Heart left ventricle (tissue), 13 donors: ENCODE results near the gene GSDME.

Experiments
- POLR2A ChIP-seq, 2 donors: fragments of 450-650 bp; IDR thresholded peaks; one replicate each; pipeline ENCODE4 v1.6.1; 2017; ENCODE audit warnings: antibody characterized with exemption in 2 of 2, mild to moderate bottlenecking in 2 of 2, moderate library complexity in 2 of 2
- TF ChIP-seq, protein P1 (sequence below), 12 donors: fragments of 200-600 bp; sonication (generic) in 4 of 12; IDR thresholded peaks; one replicate each; pipeline versions ENCODE4 v1.5.0 to v1.8.0; 2018 to 2022; ENCODE audit warnings: antibody characterized with exemption in 12 of 12, mild to moderate bottlenecking in 5 of 12
- donor health status: ischemic (EF 13 %, LVEDD 7.1; RV severe dilation, severe dysfunction).
- donor health status: DM: no; HTN: yes; CAD: no.
- donor health status: DM: no; HTN: no; CAD: no.
- donor health status: ischemic (EF 25% LVEDD 6.9; RV normal size, moderate dysfunction).
- donor health status: ischemic (EF 25% LVEDD 5.7; RV mildly dilated, moderate dysfunction).
- donor health status: ischemic (EF 35%, LVEDD 5.7; RV mildly dilated, moderate dysfunction).
- donor health status: nonischemic (EF 11% LVEDD 7.7; RV severe dilation, severe dysfunction).
- donor health status: DM: yes; HTN: yes; CAD: no.
- donor health status: PGD.
- donor health status: ischemic (EF 29% LVEDD 5.4; RV normal size, mild dysfunction).
- donor health status: nonischemic (EF 23%, LVEDD 6.1; RV moderate dilation, normal function).

DNA sequence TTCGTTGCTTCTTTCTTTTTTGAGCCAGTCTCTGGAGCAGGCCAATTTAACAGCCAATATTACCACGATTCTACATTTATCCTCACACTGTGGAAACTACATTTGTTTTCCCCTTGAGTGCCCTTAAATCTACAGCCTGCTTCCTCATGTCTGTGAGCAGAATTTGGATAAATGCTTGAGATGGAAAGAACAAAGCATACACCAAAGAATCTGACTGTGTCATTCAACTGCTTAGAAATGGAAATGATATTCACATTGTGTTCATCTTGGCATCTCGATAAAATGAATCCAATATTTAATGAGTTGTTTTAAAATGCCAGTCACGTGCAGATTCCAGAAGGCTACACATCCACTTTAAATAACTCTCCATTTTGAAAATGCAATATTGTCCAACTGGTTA is 41.0 kb upstream of the GSDME start:
- TF ChIP-seq, protein P1, sequence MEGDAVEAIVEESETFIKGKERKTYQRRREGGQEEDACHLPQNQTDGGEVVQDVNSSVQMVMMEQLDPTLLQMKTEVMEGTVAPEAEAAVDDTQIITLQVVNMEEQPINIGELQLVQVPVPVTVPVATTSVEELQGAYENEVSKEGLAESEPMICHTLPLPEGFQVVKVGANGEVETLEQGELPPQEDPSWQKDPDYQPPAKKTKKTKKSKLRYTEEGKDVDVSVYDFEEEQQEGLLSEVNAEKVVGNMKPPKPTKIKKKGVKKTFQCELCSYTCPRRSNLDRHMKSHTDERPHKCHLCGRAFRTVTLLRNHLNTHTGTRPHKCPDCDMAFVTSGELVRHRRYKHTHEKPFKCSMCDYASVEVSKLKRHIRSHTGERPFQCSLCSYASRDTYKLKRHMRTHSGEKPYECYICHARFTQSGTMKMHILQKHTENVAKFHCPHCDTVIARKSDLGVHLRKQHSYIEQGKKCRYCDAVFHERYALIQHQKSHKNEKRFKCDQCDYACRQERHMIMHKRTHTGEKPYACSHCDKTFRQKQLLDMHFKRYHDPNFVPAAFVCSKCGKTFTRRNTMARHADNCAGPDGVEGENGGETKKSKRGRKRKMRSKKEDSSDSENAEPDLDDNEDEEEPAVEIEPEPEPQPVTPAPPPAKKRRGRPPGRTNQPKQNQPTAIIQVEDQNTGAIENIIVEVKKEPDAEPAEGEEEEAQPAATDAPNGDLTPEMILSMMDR (IDR thresholded peaks at IDR 0.05), result no peak
- no peak for TF ChIP-seq POLR2A (IDR thresholded peaks at IDR 0.05)
